ENCODE results near the gene CST4.
"Not testable (repeated sequence)": the region's sequence is repeated elsewhere in the genome, so short reads cannot be mapped to it uniquely, and the experiment has no call there.

The CST4 gene

GRCh38 chr20:23659989-23660837 lies 28.6 kb downstream of the CST4 start:
- DNase-seq, result no peak

GRCh38 chr20:23659610-23659988 lies 29.2 kb downstream of the CST4 start:
- not testable (repeated sequence) for DNase-seq

GRCh38 chr20:23658989-23659609 lies 29.7 kb downstream of the CST4 start:
- DNase-seq, result no peak

- DNase-seq, result no peak
These were observed 30.5 kb downstream of the CST4 start for GRCh38 chr20:23658336-23658735.

GRCh38 chr20:23657202-23657601 lies 31.6 kb downstream of the CST4 start:
- DNase-seq, result no peak

- DNase-seq, result no peak
These were observed 32.5 kb downstream of the CST4 start for GRCh38 chr20:23656372-23656771.

GRCh38 chr20:23655491-23656211 lies 33.2 kb downstream of the CST4 start:
- peak; percentile 5 for DNase-seq

- no peak for DNase-seq
These were observed 34.1 kb downstream of the CST4 start for GRCh38 chr20:23654717-23655116.

- no peak for DNase-seq
These were observed 34.8 kb downstream of the CST4 start for GRCh38 chr20:23654000-23654399.

- DNase-seq, result no peak
These were observed 35.4 kb downstream of the CST4 start for GRCh38 chr20:23653400-23653938.

- no peak for DNase-seq
These were observed 35.9 kb downstream of the CST4 start for GRCh38 chr20:23652926-23653325.

- no peak for DNase-seq
These were observed 36.5 kb downstream of the CST4 start for GRCh38 chr20:23652371-23652770.

GRCh38 chr20:23651117-23651516 lies 37.7 kb downstream of the CST4 start:
- no peak for DNase-seq

- DNase-seq, result no peak
These were observed 38.9 kb downstream of the CST4 start for GRCh38 chr20:23649830-23650417.

GRCh38 chr20:23649242-23649641 lies 39.6 kb downstream of the CST4 start:
- no peak for DNase-seq

GRCh38 chr20:23647346-23647745 lies 41.5 kb downstream of the CST4 start:
- no peak for DNase-seq

GRCh38 chr20:23646106-23646873 lies 42.5 kb downstream of the CST4 start:
- no peak for DNase-seq

GRCh38 chr20:23645575-23645974 lies 43.3 kb downstream of the CST4 start:
- no peak for DNase-seq

GRCh38 chr20:23644164-23644563 lies 44.7 kb downstream of the CST4 start:
- DNase-seq, result no peak

- no peak for DNase-seq
These were observed 45.2 kb downstream of the CST4 start for GRCh38 chr20:23643659-23644058.

GRCh38 chr20:23641936-23642751 lies 46.7 kb downstream of the CST4 start:
- DNase-seq, result no peak
